Prostate gland (tissue), 2 donors: ENCODE data around the gene DNAJC5G.

ENCODE experiments used
- CTCF ChIP-seq, 4 experiments: fragments of 200-600 bp in 2 of 4; fragments of 450-650 bp in 2 of 4; sonication (generic) in 2 of 4; IDR thresholded peaks; 1 replicate in 3 of 4; 2 replicates in 1 of 4; pipeline ENCODE4 v1.5.1; 2016 to 2019; ENCODE audit warnings: antibody characterized with exemption in 4 of 4, mild to moderate bottlenecking in 2 of 4, moderate library complexity in 2 of 4
- POLR2A ChIP-seq: fragments of 450-650 bp; IDR thresholded peaks from one replicate; pipeline ENCODE4 v1.6.1; 2016; ENCODE audit warnings: antibody characterized with exemption, mild to moderate bottlenecking

DNA sequence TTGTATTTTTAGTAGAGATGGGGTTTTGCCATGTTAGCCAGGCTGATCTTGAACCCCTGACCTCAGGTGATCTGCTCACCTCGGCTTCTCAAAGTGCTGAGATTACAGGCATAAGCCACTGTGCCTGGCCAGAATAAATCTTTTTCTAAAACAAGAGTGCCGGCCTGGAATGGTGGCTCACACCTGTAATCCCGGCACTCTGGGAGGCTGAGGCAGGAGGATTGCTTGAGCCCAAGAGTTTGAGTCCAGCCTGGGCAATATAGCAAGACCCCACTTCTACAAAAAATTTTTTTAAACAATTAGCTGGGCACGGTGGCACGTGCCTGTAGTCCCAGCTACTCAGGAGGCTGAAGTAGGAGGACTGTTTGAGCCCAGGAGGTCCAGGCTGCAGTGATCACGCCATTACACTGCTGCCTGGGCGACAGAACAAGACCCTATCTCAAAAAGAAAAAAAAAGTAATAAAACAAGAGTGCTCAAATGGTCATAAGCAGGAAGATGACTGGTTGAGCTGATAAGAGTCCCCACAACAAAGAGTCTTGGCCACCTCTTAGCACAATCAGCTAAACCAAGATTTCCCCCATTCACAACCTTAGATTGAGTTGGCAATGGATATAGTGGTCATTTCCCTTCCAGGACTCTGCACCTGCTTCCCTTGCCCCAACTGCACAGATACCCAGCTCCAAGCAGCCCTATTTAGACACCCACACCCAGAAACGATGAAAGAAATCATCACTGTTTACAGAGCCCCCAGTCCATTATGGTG, 38.8 kb downstream of the DNAJC5G start:
- TF ChIP-seq CTCF (IDR thresholded peaks at IDR 0.05) (no peak), POLR2A (no peak)
